ENCODE data around the gene NOL4L. TPM values are rescaled to one million over a fixed set of nuclear protein-coding genes. Genes with fewer than 3 reads are reported as not detected.
A peak's percentile ranks its signal among the peaks of the same experiment; 100 is the strongest.

Gene NOL4L
- total and polyA plus RNA-seq, 2 experiments from 2014 or later, result 35.6 to 42.9 TPM

GRCh38 chr20:32572271-32572968, 12.7 kb downstream of the NOL4L start:
- 90% methylated on average over 15 of the region's 15 CpGs for WGBS (ENCODE audit: low lambda C conversion rate, missing lambda C conversion rate)
- no peak for DNase-seq (ENCODE audit: low spot score)
- H3K27me3 ChIP-seq, result no peaks in the 10 kb centered on the region
- no peak for TF ChIP-seq CTCF (IDR thresholded peaks at IDR 0.05; ENCODE audit: poor library complexity)
- no peak for TF ChIP-seq EZH2 (IDR thresholded peaks at IDR 0.05; ENCODE audit: borderline replicate concordance)
- TF ChIP-seq EZH2phosphoT487 (IDR thresholded peaks at IDR 0.05; ENCODE audit: low read depth, severe bottlenecking, unreplicated experiment), result no peak
- H3K4me2 ChIP-seq, result no peak overlapping the region
- no peak overlapping the region for H2AFZ ChIP-seq
- H3K36me3 ChIP-seq (replicated peaks; ENCODE audit: insufficient read depth, low read depth), result no peaks in the 10 kb centered on the region
- peaks cover 84% of the 10 kb centered on the region for H3K79me2 ChIP-seq
- no peaks in the 10 kb centered on the region for H3K9me2 ChIP-seq (replicated peaks; ENCODE audit: insufficient read depth)
- H3K4me3 ChIP-seq, result no peak overlapping the region
- peaks cover 33% of the 10 kb centered on the region for H3K4me1 ChIP-seq (ENCODE audit: insufficient read depth)
- no peak overlapping the region for H3K27ac ChIP-seq
- no peaks in the 10 kb centered on the region for H4K20me1 ChIP-seq (ENCODE audit: insufficient read depth, poor library complexity, severe bottlenecking)
- no peaks in the 10 kb centered on the region for H3K9me3 ChIP-seq (ENCODE audit: low read depth)

GRCh38 chr20:32571566-32571965, 13.6 kb downstream of the NOL4L start:
- no peak for DNase-seq (ENCODE audit: low spot score)
- Histone ChIP-seq H3K27me3 (no peaks in the 10 kb centered on the region), H2AFZ (no peak overlapping the region), H3K9me2 (replicated peaks; ENCODE audit: insufficient read depth) (no peaks in the 10 kb centered on the region), H3K27ac (no peak overlapping the region), H3K4me2 (no peak overlapping the region), H3K79me2 (peaks cover 87% of the 10 kb centered on the region), H3K36me3 (replicated peaks; ENCODE audit: insufficient read depth, low read depth) (no peaks in the 10 kb centered on the region), H3K9me3 (ENCODE audit: low read depth) (no peaks in the 10 kb centered on the region), H4K20me1 (ENCODE audit: insufficient read depth, poor library complexity, severe bottlenecking) (peaks cover 3% of the 10 kb centered on the region), H3K4me3 (no peak overlapping the region), H3K4me1 (ENCODE audit: insufficient read depth) (peaks cover 33% of the 10 kb centered on the region)
- TF ChIP-seq EZH2 (IDR thresholded peaks at IDR 0.05; ENCODE audit: borderline replicate concordance), result no peak
- TF ChIP-seq EZH2phosphoT487 (IDR thresholded peaks at IDR 0.05; ENCODE audit: low read depth, severe bottlenecking, unreplicated experiment), result no peak
- TF ChIP-seq CTCF (IDR thresholded peaks at IDR 0.05; ENCODE audit: poor library complexity), result no peak
- WGBS (ENCODE audit: low lambda C conversion rate, missing lambda C conversion rate), result 75% methylated on average over 9 of the region's 9 CpGs

DNA sequence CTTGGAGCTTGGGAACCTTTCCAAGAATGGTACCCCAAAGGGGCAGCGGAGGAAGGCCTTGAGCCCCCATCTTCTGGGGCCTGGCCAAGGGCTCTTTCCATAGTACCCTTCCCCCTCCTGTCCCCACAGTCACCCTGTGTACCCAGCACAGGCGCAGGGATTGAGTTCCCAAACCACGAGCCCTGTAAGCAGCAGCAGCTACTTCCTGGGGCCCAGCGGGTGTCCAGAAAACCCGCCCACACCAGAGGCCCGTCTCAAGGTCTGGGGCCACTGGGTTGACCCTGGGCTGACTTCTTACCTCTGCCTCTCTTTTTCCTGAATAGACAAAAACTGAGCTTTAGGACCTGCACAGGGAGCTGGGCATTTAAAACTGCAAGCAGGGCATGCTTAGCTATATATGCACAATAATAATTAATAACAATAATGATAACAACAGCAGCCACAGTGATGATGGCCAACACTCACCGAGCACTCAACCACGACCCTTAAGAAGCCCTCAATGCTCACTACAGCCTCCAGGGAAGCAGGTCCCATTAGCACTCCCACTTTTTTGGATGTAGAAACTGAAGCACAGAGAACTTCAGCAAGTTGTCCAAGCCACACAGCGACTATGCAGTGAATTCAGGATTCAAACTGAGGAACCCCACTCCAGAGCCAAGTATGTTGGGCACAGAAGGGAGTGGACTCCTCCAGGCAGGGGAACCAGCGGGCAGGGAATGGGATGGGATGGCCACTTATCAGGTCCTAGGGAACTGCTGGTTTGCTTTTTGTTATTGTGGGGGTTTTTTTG, 14.5 kb downstream of the NOL4L start:
- Histone ChIP-seq H2AFZ (no peak overlapping the region), H3K4me1 (ENCODE audit: insufficient read depth) (peaks cover 31% of the 10 kb centered on the region), H3K4me2 (peak overlapping the region; percentile 32), H3K79me2 (peaks cover 86% of the 10 kb centered on the region), H4K20me1 (ENCODE audit: insufficient read depth, poor library complexity, severe bottlenecking) (peaks cover 3% of the 10 kb centered on the region), H3K36me3 (replicated peaks; ENCODE audit: insufficient read depth, low read depth) (no peaks in the 10 kb centered on the region), H3K4me3 (no peak overlapping the region), H3K27me3 (no peaks in the 10 kb centered on the region), H3K9me3 (ENCODE audit: low read depth) (no peaks in the 10 kb centered on the region), H3K9me2 (replicated peaks; ENCODE audit: insufficient read depth) (no peaks in the 10 kb centered on the region), H3K27ac (no peak overlapping the region)
- WGBS (ENCODE audit: low lambda C conversion rate, missing lambda C conversion rate), result 63% methylated on average over 10 of the region's 10 CpGs
- no peak for DNase-seq (ENCODE audit: low spot score)
- no peak for TF ChIP-seq CTCF (IDR thresholded peaks at IDR 0.05; ENCODE audit: poor library complexity)
- TF ChIP-seq EZH2phosphoT487 (IDR thresholded peaks at IDR 0.05; ENCODE audit: low read depth, severe bottlenecking, unreplicated experiment), result no peak
- no peak for TF ChIP-seq EZH2 (IDR thresholded peaks at IDR 0.05; ENCODE audit: borderline replicate concordance)
